BLaER1 (cell line): ENCODE results near the gene TSC22D4.
"Not testable (repeated sequence)": the region's sequence is repeated elsewhere in the genome, so short reads cannot be mapped to it uniquely, and the experiment has no call there.

ENCODE experiments used
- H3K27ac ChIP-seq: shearing (Covaris generic); formaldehyde crosslinking; 2 replicates; pipeline ENCODE4 v1.8.1; 2022
- H3K27me3 ChIP-seq: shearing (Covaris generic); formaldehyde crosslinking; 2 replicates; pipeline ENCODE4 v1.8.1; 2022
- H3K36me3 ChIP-seq: shearing (Covaris generic); formaldehyde crosslinking; 2 replicates; pipeline ENCODE4 v1.8.1; 2022
- H3K4me1 ChIP-seq: shearing (Covaris generic); formaldehyde crosslinking; 2 replicates; pipeline ENCODE4 v1.8.1; 2022
- H3K4me2 ChIP-seq: shearing (Covaris generic); formaldehyde crosslinking; 2 replicates; pipeline ENCODE4 v1.8.1; 2022
- H3K4me3 ChIP-seq: shearing (Covaris generic); formaldehyde crosslinking; 2 replicates; pipeline ENCODE4 v1.8.1; 2022
- H3K9ac ChIP-seq: shearing (Covaris generic); formaldehyde crosslinking; 2 replicates; pipeline ENCODE4 v1.8.1; 2022
- H3K9me3 ChIP-seq: shearing (Covaris generic); formaldehyde crosslinking; 2 replicates; pipeline ENCODE4 v1.8.1; 2022
- H4K20me1 ChIP-seq: shearing (Covaris generic); formaldehyde crosslinking; 2 replicates; pipeline ENCODE4 v1.8.1; 2022
- Cebpa-rat ChIP-seq: shearing (Covaris generic); IDR thresholded peaks from 2 replicates; pipeline ENCODE4 v1.8.1; 2022

The TSC22D4 gene

GRCh38 chr7:100446040-100446439 is 33.0 kb downstream of the TSC22D4 start:
- Histone ChIP-seq H3K4me1 (peaks cover 75% of the 10 kb centered on the region), H3K9me3 (no peaks in the 10 kb centered on the region), H3K27ac (peak overlapping the region; percentile 95), H3K27me3 (no peaks in the 10 kb centered on the region), H4K20me1 (no peaks in the 10 kb centered on the region), H3K36me3 (no peaks in the 10 kb centered on the region), H3K4me3 (no peak overlapping the region), H3K4me2 (peak overlapping the region; percentile 89), H3K9ac (peak overlapping the region; percentile 19; the same call in 1 of the 2 replicates)
- TF ChIP-seq Cebpa-rat: no peak

DNA sequence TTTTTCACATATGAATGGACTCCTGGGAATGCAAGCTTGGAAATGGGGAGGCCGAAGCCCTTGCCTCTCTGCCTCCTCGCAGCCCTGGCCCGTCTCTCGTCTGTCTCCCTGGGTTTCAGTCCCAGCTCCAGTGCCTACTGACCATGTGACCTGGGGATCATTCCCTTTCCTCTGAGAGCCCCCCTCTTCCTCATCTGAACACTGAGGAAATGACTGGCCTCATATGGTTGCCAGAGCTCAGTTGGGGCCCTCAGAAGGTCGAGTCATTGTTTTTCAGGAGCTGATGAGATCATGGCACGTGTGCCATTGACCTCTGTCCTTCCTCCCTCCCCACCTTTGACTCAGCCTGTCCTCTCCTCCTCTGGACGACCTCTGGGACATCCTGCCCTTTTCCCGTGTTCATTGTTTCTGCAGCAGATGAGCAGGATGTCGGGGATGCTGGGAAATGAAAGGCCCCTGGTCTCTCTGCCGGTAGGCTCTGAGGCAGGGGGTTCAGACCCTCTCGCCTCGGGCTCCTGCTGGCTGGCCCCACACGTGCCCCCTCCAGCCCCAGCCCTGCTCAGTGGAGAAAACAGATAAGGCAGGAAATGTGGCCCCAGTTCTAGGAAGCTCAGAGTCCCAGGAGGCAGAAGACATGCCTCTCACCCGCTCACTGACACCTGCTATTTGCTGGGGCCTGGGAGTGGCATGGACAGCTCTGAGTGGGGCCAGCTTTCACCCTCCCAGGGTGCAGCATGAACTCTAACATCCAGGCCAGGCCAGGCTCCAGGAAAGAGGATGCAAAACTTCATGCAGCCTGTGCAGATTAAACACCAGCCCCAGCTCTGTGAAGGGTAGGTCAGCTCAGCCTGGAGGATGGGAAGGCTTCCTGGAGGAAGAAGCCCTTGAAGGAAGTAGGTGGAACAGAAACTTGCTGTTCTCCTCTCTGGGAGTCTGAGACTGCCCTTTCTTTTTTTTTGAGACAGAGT is 34.4 kb downstream of the TSC22D4 start:
- Histone ChIP-seq H3K4me3 (peak overlapping the region; percentile 48), H3K36me3 (no peaks in the 10 kb centered on the region), H3K27ac (peak overlapping the region; percentile 95), H4K20me1 (no peaks in the 10 kb centered on the region), H3K9me3 (no peaks in the 10 kb centered on the region), H3K9ac (peak overlapping the region; percentile 79), H3K4me2 (peak overlapping the region; percentile 89), H3K4me1 (peaks cover 61% of the 10 kb centered on the region), H3K27me3 (no peaks in the 10 kb centered on the region)
- no peak for TF ChIP-seq Cebpa-rat

DNA sequence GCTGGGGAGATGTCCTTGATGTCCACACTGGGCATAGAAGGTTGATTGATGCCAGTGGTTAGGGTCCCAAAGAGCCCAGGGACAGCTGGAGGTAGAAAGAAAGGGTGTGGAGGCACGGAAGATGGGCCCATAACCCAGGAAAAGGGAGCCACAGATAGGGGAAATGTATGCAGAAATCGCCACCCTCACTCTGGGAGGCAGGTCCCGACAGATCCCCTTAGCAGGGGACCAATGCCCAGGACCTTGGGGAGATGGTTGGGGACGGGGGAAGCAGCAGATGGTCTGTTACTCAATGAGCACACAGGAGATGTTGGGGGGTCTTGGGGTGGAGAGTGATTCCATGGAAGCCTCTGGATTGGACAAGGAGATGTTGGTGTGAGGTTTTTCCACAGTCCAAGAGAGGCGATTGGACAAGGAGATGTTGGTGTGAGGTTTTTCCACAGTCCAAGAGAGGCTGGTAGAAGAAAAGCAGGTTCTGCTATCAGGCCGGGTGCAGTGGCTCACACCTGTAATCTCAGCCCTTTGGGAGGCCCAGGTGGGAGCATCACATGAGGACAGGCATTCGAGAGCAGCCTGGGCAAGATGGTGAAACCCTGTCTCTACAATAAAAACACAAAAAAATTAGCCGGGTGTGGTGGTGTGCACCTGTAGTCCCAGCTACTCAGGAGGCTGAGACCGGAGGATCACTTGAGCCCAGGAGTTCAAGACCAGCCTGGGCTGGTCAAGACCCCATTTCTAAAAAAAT is 35.7 kb downstream of the TSC22D4 start:
- peaks cover 51% of the 10 kb centered on the region for H3K4me1 ChIP-seq

GRCh38 chr7:100441641-100442535 is 37.1 kb downstream of the TSC22D4 start:
- Histone ChIP-seq H3K4me1 (peaks cover 58% of the 10 kb centered on the region), H3K36me3 (no peaks in the 10 kb centered on the region), H4K20me1 (no peaks in the 10 kb centered on the region), H3K27ac (no peak overlapping the region), H3K27me3 (no peaks in the 10 kb centered on the region), H3K4me3 (no peak overlapping the region), H3K4me2 (peak overlapping the region; percentile 9; the same call in 1 of the 2 replicates), H3K9me3 (no peaks in the 10 kb centered on the region), H3K9ac (no peak overlapping the region)
- TF ChIP-seq Cebpa-rat: no peak

More for the DNA sequence above, 35.7 kb downstream of the TSC22D4 start:
- Histone ChIP-seq H3K27me3 (no peaks in the 10 kb centered on the region), H3K36me3 (no peaks in the 10 kb centered on the region), H3K27ac (peak overlapping the region; percentile 95), H3K9ac (peak overlapping the region; percentile 79; the same call in 1 of the 2 replicates), H3K4me2 (peak overlapping the region; percentile 89), H3K9me3 (no peaks in the 10 kb centered on the region), H4K20me1 (no peaks in the 10 kb centered on the region), H3K4me3 (no peak overlapping the region)
- TF ChIP-seq Cebpa-rat: no peak

- H3K4me2 ChIP-seq, H3K9ac ChIP-seq: not testable (repeated sequence)
- H3K27ac ChIP-seq: 0 out of 2 replicates have a peak overlapping the region, but pooled peaks have one; percentile 19
These were observed 39.8 kb downstream of the TSC22D4 start for GRCh38 chr7:100439244-100439643.

DNA sequence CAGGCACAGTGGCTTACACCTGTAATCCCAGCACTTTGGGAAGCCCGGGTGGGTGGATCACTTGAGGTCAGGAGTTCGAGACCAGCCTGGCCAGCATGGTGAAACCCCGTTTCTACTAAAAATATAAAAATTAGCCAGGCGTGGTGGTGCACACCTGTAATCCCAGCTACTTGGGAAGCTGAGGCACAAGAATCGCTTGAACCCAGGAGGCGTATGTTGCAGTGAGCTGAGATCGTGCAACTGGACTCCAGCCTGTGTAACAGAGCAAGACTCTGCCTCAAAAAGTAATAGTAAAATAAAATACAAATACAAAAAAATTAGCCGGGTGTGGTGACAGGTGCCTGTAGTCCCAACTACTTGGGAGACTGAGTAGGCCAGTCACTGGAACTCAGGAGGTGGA is 40.3 kb downstream of the TSC22D4 start:
- H3K9ac ChIP-seq, H3K4me2 ChIP-seq, H3K27ac ChIP-seq, H3K27me3 ChIP-seq, H3K4me3 ChIP-seq, H3K9me3 ChIP-seq: not testable (repeated sequence)
- Histone ChIP-seq H4K20me1 (peaks cover 19% of the 10 kb centered on the region), H3K4me1 (peaks cover 47% of the 10 kb centered on the region), H3K36me3 (peaks cover 18% of the 10 kb centered on the region)

More at GRCh38 chr7:100439244-100439643, 39.8 kb downstream of the TSC22D4 start:
- not testable (repeated sequence) for H3K27me3 ChIP-seq, H3K4me3 ChIP-seq, H3K9me3 ChIP-seq
- peaks cover 13% of the 10 kb centered on the region for H3K36me3 ChIP-seq
- peaks cover 14% of the 10 kb centered on the region for H4K20me1 ChIP-seq
- H3K4me1 ChIP-seq: peaks cover 47% of the 10 kb centered on the region

DNA sequence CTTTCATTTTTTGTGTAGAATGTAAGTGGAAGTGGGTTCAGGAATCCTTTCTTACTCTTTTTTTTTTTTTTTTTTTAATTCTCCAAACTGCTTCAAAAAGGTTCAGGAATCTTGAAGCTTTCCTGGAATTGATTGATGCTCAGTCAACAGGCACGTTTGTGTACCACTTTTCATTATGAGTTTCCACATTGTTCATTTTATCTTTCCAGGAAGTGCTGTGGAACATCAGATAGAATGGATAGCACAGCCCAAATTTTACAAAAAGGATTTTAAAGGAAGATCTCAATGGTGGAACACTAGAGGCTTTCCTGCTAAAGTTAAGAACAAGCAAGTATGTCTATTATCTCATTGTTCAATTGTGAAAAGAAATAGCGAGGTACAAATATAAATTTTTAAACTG is 40.8 kb downstream of the TSC22D4 start:
- no peak overlapping the region for H3K27ac ChIP-seq
- no peaks in the 10 kb centered on the region for H3K9me3 ChIP-seq
- peaks cover 47% of the 10 kb centered on the region for H3K4me1 ChIP-seq
- H4K20me1 ChIP-seq: peaks cover 25% of the 10 kb centered on the region
- H3K9ac ChIP-seq: no peak overlapping the region
- peaks cover 24% of the 10 kb centered on the region for H3K36me3 ChIP-seq
- no peak for TF ChIP-seq Cebpa-rat
- no peak overlapping the region for H3K4me3 ChIP-seq
- H3K4me2 ChIP-seq: no peak overlapping the region
- no peaks in the 10 kb centered on the region for H3K27me3 ChIP-seq

DNA sequence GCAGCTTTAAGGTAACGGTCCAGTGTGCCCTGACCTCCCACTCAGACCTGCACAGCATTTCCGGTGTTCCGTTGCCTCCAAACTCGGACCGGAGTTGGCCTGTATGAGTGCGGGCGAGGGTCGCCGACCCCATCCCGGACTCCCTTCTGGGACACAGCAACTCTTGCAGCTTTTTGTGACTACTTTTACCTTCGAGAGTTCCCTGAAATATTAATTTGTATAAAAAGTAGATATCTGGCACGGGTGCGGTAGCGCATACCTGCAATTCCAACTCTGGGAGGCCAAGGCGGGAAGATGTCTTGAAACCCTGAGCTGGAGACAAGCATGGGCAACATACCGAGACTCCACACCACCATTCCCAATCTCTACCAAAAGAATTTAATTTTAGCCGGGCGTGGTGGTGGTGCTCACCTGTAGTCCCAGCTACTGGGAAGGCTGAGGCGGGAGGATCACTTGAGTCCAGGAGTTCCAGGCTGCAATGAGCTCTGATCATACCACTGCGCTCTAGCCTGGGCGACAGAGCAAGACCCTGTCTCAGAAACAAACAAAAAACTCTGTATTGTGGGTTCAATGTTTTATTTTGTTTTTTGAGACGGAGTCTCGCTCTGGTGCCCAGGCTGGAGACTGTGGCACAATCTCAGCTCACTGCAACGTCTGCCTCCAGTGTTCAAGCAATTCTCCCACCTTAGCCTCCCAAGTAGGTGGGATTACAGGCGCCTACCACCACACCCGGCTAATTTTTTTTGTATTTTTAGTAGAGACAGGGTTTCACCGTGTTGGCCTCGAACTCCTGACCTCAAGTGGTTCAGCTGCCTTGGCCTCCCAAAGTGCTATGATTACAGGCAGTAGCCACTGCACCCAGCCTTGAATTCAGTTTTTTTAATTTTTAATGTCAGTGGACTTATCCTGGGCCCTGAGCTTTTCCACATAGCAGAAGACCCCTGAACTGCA is 41.6 kb downstream of the TSC22D4 start:
- Histone ChIP-seq H3K4me3 (peak overlapping the region; percentile 98; the same call in 1 of the 2 replicates), H3K4me1 (peaks cover 49% of the 10 kb centered on the region), H4K20me1 (peaks cover 32% of the 10 kb centered on the region), H3K9ac (peak overlapping the region; percentile 100; the same call in 1 of the 2 replicates), H3K9me3 (no peaks in the 10 kb centered on the region), H3K4me2 (peak overlapping the region; percentile 77), H3K36me3 (peaks cover 31% of the 10 kb centered on the region), H3K27ac (peak overlapping the region; percentile 98), H3K27me3 (no peaks in the 10 kb centered on the region)
- TF ChIP-seq Cebpa-rat: no peak
